ENCODE results near the gene VPS8.

Gene VPS8

DNA sequence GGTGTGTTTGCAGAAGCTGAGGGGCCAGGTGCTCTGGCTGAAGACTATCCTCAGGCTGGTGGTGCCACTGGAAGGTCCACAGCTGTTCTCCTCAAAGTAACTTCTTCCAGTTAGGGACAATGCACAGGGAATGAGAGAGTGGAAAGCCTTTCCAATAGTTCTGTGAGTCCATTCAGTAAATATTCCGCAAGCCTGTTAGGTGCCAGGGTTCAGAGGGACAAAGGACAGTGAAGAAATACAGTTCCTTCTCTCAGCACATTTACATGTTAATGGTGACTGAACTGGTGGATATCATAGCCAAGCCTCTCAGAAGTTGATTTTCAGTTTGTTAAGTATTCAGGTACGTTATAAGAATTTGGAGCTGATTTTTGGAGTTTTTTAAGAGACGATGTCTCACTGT, 218.4 kb downstream of the VPS8 start:
- H3K4me1 ChIP-seq (ENCODE audit: control insufficient read depth, insufficient read depth, low read length): no peaks in the 10 kb centered on the region
- TF ChIP-seq MYNN (tag by site-specific recombination; IDR thresholded peaks at IDR 0.05; ENCODE audit: borderline replicate concordance): no peak
- no peak for TF ChIP-seq GLI2 (tag by site-specific recombination; IDR thresholded peaks at IDR 0.05; ENCODE audit: borderline replicate concordance, low read depth)
- TF ChIP-seq, protein P1, sequence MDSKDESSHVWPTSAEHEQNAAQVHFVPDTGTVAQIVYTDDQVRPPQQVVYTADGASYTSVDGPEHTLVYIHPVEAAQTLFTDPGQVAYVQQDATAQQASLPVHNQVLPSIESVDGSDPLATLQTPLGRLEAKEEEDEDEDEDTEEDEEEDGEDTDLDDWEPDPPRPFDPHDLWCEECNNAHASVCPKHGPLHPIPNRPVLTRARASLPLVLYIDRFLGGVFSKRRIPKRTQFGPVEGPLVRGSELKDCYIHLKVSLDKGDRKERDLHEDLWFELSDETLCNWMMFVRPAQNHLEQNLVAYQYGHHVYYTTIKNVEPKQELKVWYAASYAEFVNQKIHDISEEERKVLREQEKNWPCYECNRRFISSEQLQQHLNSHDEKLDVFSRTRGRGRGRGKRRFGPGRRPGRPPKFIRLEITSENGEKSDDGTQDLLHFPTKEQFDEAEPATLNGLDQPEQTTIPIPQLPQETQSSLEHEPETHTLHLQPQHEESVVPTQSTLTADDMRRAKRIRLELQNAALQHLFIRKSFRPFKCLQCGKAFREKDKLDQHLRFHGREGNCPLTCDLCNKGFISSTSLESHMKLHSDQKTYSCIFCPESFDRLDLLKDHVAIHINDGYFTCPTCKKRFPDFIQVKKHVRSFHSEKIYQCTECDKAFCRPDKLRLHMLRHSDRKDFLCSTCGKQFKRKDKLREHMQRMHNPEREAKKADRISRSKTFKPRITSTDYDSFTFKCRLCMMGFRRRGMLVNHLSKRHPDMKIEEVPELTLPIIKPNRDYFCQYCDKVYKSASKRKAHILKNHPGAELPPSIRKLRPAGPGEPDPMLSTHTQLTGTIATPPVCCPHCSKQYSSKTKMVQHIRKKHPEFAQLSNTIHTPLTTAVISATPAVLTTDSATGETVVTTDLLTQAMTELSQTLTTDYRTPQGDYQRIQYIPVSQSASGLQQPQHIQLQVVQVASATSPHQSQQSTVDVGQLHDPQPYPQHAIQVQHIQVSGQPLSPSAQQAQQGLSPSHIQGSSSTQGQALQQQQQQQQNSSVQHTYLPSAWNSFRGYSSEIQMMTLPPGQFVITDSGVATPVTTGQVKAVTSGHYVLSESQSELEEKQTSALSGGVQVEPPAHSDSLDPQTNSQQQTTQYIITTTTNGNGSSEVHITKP (tag by site-specific recombination; IDR thresholded peaks at IDR 0.05): no peak
- no peak for TF ChIP-seq ZNF624 (tag by site-specific recombination; IDR thresholded peaks at IDR 0.05)
- no peak for TF ChIP-seq ZNF416 (tag by site-specific recombination; IDR thresholded peaks at IDR 0.05)
- no peak for TF ChIP-seq GLIS2 (tag by site-specific recombination; IDR thresholded peaks at IDR 0.05)
- no peak for TF ChIP-seq ZNF530 (tag by site-specific recombination; IDR thresholded peaks at IDR 0.05; ENCODE audit: low read depth)
- TF ChIP-seq ZNF658 (tag by site-specific recombination; IDR thresholded peaks at IDR 0.05): no peak
- no peak for TF ChIP-seq ZBTB44 (tag by site-specific recombination; IDR thresholded peaks at IDR 0.05)
- TF ChIP-seq ZNF571 (tag by site-specific recombination; IDR thresholded peaks at IDR 0.05): no peak
- TF ChIP-seq CTCF (tag by site-specific recombination; IDR thresholded peaks at IDR 0.05): no peak
- TF ChIP-seq SALL2 (tag by site-specific recombination; IDR thresholded peaks at IDR 0.05; ENCODE audit: borderline replicate concordance): no peak
- TF ChIP-seq ZBTB1 (tag by site-specific recombination; IDR thresholded peaks at IDR 0.05): no peak
- no peak for TF ChIP-seq ZNF677 (tag by site-specific recombination; IDR thresholded peaks at IDR 0.05)
- TF ChIP-seq, protein P2, sequence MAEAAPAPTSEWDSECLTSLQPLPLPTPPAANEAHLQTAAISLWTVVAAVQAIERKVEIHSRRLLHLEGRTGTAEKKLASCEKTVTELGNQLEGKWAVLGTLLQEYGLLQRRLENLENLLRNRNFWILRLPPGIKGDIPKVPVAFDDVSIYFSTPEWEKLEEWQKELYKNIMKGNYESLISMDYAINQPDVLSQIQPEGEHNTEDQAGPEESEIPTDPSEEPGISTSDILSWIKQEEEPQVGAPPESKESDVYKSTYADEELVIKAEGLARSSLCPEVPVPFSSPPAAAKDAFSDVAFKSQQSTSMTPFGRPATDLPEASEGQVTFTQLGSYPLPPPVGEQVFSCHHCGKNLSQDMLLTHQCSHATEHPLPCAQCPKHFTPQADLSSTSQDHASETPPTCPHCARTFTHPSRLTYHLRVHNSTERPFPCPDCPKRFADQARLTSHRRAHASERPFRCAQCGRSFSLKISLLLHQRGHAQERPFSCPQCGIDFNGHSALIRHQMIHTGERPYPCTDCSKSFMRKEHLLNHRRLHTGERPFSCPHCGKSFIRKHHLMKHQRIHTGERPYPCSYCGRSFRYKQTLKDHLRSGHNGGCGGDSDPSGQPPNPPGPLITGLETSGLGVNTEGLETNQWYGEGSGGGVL (tag by site-specific recombination; IDR thresholded peaks at IDR 0.05): no peak
- no peak for TF ChIP-seq PRDM1 (tag by site-specific recombination; IDR thresholded peaks at IDR 0.05)
- no peak for TF ChIP-seq ZNF132 (tag by site-specific recombination; IDR thresholded peaks at IDR 0.05; ENCODE audit: borderline replicate concordance)
- TF ChIP-seq ZBTB48 (tag by site-specific recombination; IDR thresholded peaks at IDR 0.05): no peak
- TF ChIP-seq ZNF654 (tag by site-specific recombination; IDR thresholded peaks at IDR 0.05; ENCODE audit: low read depth): no peak
- TF ChIP-seq, protein P3, sequence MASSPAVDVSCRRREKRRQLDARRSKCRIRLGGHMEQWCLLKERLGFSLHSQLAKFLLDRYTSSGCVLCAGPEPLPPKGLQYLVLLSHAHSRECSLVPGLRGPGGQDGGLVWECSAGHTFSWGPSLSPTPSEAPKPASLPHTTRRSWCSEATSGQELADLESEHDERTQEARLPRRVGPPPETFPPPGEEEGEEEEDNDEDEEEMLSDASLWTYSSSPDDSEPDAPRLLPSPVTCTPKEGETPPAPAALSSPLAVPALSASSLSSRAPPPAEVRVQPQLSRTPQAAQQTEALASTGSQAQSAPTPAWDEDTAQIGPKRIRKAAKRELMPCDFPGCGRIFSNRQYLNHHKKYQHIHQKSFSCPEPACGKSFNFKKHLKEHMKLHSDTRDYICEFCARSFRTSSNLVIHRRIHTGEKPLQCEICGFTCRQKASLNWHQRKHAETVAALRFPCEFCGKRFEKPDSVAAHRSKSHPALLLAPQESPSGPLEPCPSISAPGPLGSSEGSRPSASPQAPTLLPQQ (tag by site-specific recombination; IDR thresholded peaks at IDR 0.05): no peak
- ChIA-PET POLR2A (no interaction called here), CTCF (no interaction called here)
- H3K36me3 ChIP-seq (ENCODE audit: control insufficient read depth in 2 of 2, insufficient read depth in 1 of 2, low read length in 2 of 2): peaks cover 0 to 9% of the 10 kb centered on the region in 2 experiments; a peak in 1 of 3 replicates
- H3K9me3 ChIP-seq (ENCODE audit: control insufficient read depth, insufficient read depth, low read depth, low read length): no peaks in the 10 kb centered on the region
- no peak overlapping the region for H3K27ac ChIP-seq (ENCODE audit: extremely low read depth, low read depth, low read length)
- H3K4me3 ChIP-seq (ENCODE audit: low read depth, low read length): no peak overlapping the region

Data from HEK293 (cell line).